ENCODE data around the gene RTBDN. TPM values are rescaled to one million over a fixed set of nuclear protein-coding genes. Genes with fewer than 3 reads are reported as not detected.

Gene RTBDN
- total and polyA plus RNA-seq, 10 of the 15 experiments (the other 5 are each of a cell fraction or from before 2014, with no cell fraction given) = 0.45 TPM; not detected in 9

GRCh38 chr19:12779162-12779993 is 55.0 kb downstream of the RTBDN start (continued):
- TF ChIP-seq, protein P1, sequence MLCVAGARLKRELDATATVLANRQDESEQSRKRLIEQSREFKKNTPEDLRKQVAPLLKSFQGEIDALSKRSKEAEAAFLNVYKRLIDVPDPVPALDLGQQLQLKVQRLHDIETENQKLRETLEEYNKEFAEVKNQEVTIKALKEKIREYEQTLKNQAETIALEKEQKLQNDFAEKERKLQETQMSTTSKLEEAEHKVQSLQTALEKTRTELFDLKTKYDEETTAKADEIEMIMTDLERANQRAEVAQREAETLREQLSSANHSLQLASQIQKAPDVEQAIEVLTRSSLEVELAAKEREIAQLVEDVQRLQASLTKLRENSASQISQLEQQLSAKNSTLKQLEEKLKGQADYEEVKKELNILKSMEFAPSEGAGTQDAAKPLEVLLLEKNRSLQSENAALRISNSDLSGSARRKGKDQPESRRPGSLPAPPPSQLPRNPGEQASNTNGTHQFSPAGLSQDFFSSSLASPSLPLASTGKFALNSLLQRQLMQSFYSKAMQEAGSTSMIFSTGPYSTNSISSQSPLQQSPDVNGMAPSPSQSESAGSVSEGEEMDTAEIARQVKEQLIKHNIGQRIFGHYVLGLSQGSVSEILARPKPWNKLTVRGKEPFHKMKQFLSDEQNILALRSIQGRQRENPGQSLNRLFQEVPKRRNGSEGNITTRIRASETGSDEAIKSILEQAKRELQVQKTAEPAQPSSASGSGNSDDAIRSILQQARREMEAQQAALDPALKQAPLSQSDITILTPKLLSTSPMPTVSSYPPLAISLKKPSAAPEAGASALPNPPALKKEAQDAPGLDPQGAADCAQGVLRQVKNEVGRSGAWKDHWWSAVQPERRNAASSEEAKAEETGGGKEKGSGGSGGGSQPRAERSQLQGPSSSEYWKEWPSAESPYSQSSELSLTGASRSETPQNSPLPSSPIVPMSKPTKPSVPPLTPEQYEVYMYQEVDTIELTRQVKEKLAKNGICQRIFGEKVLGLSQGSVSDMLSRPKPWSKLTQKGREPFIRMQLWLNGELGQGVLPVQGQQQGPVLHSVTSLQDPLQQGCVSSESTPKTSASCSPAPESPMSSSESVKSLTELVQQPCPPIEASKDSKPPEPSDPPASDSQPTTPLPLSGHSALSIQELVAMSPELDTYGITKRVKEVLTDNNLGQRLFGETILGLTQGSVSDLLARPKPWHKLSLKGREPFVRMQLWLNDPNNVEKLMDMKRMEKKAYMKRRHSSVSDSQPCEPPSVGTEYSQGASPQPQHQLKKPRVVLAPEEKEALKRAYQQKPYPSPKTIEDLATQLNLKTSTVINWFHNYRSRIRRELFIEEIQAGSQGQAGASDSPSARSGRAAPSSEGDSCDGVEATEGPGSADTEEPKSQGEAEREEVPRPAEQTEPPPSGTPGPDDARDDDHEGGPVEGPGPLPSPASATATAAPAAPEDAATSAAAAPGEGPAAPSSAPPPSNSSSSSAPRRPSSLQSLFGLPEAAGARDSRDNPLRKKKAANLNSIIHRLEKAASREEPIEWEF (IDR thresholded peaks at IDR 0.05; ENCODE audit: insufficient replicate concordance, low read depth, low read length) = no peak
- TF ChIP-seq SUZ12 (IDR thresholded peaks at IDR 0.05; ENCODE audit: unreplicated experiment) (no peak), USF2 (IDR thresholded peaks at IDR 0.05; ENCODE audit: borderline replicate concordance, low read depth, low read length) (no peak), RCOR1 (conservative IDR thresholded peaks at IDR 0.05; ENCODE audit: low read depth, low read length) (no peak), TCF3 (IDR thresholded peaks at IDR 0.05; ENCODE audit: borderline replicate concordance, insufficient read depth, low read depth, low read length) (0 out of 2 replicates have a peak, but pooled peaks have one; percentile 37), ZNF274 (IDR thresholded peaks at IDR 0.05; ENCODE audit: insufficient read depth, insufficient read length) (no peak), BCL11A (IDR thresholded peaks at IDR 0.05; ENCODE audit: low read depth, low read length) (no peak), GATAD2B (conservative IDR thresholded peaks at IDR 0.05; ENCODE audit: low read depth) (peak; percentile 83), TCF12 (IDR thresholded peaks at IDR 0.05; ENCODE audit: low read depth, low read length) (peak; percentile 62; the same call in 1 of the 2 replicates), EP300 (IDR thresholded peaks at IDR 0.05; ENCODE audit: borderline replicate concordance in 1 of 2, control insufficient read depth in 1 of 2, low read depth in 2 of 2, low read length in 2 of 2) (no peak), ZBTB4 (CRISPR knock-in tag; IDR thresholded peaks at IDR 0.05) (no peak)
- TF ChIP-seq, protein P2, sequence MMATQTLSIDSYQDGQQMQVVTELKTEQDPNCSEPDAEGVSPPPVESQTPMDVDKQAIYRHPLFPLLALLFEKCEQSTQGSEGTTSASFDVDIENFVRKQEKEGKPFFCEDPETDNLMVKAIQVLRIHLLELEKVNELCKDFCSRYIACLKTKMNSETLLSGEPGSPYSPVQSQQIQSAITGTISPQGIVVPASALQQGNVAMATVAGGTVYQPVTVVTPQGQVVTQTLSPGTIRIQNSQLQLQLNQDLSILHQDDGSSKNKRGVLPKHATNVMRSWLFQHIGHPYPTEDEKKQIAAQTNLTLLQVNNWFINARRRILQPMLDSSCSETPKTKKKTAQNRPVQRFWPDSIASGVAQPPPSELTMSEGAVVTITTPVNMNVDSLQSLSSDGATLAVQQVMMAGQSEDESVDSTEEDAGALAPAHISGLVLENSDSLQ (IDR thresholded peaks at IDR 0.05) = peak; percentile 29; the same call in 1 of the 2 replicates
- TF ChIP-seq, protein P3, sequence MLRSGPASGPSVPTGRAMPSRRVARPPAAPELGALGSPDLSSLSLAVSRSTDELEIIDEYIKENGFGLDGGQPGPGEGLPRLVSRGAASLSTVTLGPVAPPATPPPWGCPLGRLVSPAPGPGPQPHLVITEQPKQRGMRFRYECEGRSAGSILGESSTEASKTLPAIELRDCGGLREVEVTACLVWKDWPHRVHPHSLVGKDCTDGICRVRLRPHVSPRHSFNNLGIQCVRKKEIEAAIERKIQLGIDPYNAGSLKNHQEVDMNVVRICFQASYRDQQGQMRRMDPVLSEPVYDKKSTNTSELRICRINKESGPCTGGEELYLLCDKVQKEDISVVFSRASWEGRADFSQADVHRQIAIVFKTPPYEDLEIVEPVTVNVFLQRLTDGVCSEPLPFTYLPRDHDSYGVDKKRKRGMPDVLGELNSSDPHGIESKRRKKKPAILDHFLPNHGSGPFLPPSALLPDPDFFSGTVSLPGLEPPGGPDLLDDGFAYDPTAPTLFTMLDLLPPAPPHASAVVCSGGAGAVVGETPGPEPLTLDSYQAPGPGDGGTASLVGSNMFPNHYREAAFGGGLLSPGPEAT (IDR thresholded peaks at IDR 0.05; ENCODE audit: low read depth) = no peak
